Retinal pigment epithelial cell (primary cell): ENCODE results near the gene OR1B1.
"Not testable (repeated sequence)": the region's sequence is repeated elsewhere in the genome, so short reads cannot be mapped to it uniquely, and the experiment has no call there.

ENCODE experiments used
- DNase-seq: peaks from one replicate; pipeline ENCODE4 v3.0.0-alpha.2; 2010; ENCODE audit warnings: low read depth
- H3K4me3 ChIP-seq: 2 replicates; pipeline ENCODE4 v1.5.1; 2011; ENCODE audit warnings: mild to moderate bottlenecking, low read length, control low read depth, moderate library complexity
- TF ChIP-seq, protein P1 (sequence below): conservative IDR thresholded peaks from 2 replicates; pipeline ENCODE4 v1.5.1; 2011; ENCODE audit warnings: low read depth, low read length, control low read depth, inconsistent platforms

Gene OR1B1

DNA sequence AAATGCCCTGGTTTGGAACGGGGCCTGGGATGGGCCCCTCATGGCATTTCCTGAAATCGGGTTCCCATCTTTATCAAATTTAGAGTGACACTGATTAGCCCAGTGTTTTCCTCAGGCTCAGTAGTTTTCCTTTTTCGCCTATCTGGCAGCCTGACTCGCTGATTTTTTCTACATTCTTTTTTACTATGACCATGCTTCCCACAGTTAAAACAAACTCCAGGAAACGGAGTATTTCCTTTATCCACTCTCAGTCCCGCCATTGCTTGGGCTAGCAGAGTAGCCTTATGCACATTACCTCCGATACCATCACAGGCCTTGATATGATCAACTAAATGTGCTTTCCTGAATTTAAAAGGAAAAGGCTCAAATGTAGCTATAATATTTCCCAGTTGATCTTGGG lies 37.4 kb downstream of the OR1B1 start:
- no peak for DNase-seq
- no peak overlapping the region for H3K4me3 ChIP-seq
- TF ChIP-seq, protein P1, sequence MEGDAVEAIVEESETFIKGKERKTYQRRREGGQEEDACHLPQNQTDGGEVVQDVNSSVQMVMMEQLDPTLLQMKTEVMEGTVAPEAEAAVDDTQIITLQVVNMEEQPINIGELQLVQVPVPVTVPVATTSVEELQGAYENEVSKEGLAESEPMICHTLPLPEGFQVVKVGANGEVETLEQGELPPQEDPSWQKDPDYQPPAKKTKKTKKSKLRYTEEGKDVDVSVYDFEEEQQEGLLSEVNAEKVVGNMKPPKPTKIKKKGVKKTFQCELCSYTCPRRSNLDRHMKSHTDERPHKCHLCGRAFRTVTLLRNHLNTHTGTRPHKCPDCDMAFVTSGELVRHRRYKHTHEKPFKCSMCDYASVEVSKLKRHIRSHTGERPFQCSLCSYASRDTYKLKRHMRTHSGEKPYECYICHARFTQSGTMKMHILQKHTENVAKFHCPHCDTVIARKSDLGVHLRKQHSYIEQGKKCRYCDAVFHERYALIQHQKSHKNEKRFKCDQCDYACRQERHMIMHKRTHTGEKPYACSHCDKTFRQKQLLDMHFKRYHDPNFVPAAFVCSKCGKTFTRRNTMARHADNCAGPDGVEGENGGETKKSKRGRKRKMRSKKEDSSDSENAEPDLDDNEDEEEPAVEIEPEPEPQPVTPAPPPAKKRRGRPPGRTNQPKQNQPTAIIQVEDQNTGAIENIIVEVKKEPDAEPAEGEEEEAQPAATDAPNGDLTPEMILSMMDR: no peak

DNA sequence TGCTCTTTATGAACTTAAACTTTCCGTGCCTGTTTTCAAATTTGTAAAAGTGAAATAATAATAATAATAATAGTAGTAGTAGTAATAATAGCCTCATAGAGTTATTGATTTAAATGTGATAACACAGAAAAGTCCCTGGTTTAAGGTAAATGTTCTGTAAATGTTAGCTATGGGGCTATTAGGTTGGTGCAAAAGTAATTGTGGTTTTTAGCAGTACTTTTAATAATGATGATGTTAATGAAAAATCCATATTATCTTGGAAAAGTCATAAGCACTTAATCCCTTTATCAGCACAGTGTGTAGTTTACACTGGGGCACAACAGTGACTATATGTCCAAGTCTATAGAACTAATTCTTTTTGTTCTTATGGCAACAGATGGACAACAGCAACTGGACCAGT lies 43.1 kb downstream of the OR1B1 start, which contains the start of gene OR1Q1:
TSS of gene OR1Q1 (plus strand) at position 377 of the 400 bp plus-strand sequence. CDS start at position 377, 0 bp downstream.
- no peak for DNase-seq
- TF ChIP-seq, protein P1: no peak
- no peak within 1 kb of the TSS for H3K4me3 ChIP-seq

DNA sequence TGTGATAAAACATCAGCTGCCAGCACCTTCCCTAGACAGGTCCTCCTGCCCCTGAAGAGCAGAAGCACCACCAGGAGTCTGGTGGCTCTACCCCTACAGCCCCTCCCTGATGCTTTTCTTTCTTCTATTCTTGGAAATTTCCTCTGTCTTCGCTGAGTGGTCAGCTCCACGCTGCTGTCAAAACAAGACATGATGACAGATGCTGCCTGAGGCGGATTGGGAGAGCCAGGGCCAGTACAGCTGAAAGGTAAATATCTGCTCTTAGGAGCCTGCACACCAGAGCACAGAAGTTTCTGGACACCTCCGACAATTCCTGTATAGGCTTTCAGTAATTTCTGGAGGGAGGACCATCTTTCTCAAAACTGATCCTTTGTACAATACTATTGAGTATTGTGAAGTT lies 47.6 kb downstream of the OR1B1 start:
- H3K4me3 ChIP-seq: no peak overlapping the region
- DNase-seq: no peak
- TF ChIP-seq, protein P1: no peak

DNA sequence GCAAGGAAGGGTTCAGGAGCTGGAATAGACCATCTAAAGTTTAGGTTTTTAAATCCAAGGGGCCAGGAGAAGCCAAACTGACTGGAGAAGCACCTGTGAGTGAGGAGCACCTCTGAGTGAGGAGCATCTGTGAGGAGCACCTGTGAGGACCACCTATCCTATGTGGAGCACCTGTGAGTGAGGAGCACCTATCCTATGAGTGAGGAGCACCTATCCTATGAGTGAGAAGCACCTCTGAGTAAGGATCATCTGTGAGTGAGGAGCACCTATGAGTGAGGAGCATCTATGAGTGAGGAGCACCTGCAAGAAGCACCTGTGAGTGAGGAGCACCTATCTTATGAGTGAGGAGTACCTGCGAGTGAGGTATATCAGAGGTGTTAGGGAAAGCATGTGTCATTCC lies 50.8 kb downstream of the OR1B1 start:
- H3K4me3 ChIP-seq: no peak overlapping the region
- no peak for DNase-seq
- TF ChIP-seq, protein P1: no peak

DNA sequence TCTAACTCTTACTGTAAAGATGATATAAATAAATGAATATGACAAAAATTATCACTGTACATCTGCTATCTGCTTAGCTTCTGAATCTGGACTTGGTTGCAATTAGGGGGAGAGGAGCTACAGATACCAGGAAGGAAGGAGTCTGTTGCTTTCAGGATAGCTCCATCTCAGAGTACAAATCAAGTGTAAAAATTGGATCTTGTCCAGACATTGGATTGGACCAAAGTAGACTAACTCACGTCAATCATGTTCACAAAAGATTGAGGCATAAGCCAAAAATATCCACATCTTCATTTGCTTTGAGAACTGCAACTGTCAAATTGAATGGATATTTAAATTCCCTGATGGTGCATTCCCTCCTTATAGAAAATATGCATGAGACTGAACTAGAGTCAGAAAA lies 51.7 kb downstream of the OR1B1 start:
- no peak for DNase-seq
- H3K4me3 ChIP-seq: no peak overlapping the region
- TF ChIP-seq, protein P1: no peak

DNA sequence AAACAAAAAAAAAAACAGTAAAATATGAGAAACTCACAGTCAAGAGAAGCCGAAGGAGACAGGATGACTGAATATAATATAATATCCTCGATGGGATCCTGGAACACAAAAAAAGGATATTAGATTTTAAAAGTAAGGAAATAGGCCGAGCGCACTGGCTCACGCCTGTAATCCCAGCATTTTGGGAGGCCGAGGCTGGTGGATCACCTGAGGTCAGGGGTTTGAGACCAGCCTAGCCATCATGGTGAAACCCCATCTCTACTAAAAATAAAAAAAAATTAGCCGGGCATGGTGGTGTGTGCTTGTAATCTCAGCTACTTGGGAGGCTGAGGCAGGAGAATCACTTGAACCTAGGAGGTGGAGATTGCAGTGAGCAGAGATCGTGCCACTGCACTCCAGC lies 74.1 kb downstream of the OR1B1 start, which contains the start of gene OR1L8:
TSS of gene OR1L8 (minus strand) at position 101 of the 400 bp plus-strand sequence. CDS start 14,907 bp downstream, outside the sequence.
- not testable (repeated sequence) for DNase-seq, H3K4me3 ChIP-seq

DNA sequence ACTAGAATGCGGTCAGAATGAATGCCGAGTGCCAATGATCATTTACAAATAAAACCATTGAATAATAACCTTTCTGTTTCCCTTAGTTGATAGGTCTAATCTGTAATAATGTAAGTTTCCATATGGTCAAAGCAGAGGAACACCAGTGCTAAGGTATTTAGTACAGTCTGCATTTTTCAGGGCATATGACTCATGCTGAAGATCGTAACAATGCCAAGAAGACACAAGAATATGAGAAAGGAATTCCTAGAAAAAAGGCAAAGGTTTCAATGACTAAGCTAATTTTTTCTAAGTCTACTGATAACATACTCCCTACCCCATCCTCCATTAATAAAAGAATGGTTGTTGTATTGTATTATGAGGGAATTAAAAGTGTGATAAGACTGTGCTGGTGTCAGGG lies 77.1 kb downstream of the OR1B1 start:
- TF ChIP-seq, protein P1: no peak
- no peak overlapping the region for H3K4me3 ChIP-seq
- DNase-seq: peak; percentile 0

DNA sequence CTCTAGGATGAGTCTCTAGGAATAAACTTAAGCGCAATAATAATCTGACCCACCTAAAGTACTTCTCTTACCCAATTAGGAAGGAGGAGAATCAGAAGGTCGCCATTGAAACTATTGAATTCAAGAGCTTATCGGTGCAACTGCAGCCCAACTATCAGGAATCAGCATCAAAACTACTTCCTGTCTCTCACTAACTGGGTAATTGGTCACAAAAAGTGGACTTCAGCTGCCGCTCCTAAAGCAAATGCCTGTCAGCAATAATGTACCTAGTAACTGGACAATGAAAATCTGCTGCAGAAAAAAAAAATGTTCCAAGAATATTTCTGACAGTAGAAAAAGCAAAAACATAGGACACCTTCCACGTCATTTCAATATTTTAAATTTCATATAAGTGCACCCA lies 77.6 kb downstream of the OR1B1 start:
- H3K4me3 ChIP-seq: no peak overlapping the region
- no peak for DNase-seq
- TF ChIP-seq, protein P1: no peak
